ENCODE results near the gene SSBP2.

- TF ChIP-seq, protein P1, sequence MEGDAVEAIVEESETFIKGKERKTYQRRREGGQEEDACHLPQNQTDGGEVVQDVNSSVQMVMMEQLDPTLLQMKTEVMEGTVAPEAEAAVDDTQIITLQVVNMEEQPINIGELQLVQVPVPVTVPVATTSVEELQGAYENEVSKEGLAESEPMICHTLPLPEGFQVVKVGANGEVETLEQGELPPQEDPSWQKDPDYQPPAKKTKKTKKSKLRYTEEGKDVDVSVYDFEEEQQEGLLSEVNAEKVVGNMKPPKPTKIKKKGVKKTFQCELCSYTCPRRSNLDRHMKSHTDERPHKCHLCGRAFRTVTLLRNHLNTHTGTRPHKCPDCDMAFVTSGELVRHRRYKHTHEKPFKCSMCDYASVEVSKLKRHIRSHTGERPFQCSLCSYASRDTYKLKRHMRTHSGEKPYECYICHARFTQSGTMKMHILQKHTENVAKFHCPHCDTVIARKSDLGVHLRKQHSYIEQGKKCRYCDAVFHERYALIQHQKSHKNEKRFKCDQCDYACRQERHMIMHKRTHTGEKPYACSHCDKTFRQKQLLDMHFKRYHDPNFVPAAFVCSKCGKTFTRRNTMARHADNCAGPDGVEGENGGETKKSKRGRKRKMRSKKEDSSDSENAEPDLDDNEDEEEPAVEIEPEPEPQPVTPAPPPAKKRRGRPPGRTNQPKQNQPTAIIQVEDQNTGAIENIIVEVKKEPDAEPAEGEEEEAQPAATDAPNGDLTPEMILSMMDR (IDR thresholded peaks at IDR 0.05; ENCODE audit: borderline replicate concordance, extremely low read depth, low read length, poor library complexity, severe bottlenecking), result no peak
- no peak for TF ChIP-seq EZH2 (IDR thresholded peaks at IDR 0.05; ENCODE audit: borderline replicate concordance, low read depth, low read length, severe bottlenecking)
These were observed 22.7 kb upstream of the SSBP2 start for GRCh38 chr5:81773574-81773973.
